ENCODE data around the gene TMEM201. TPM values are rescaled to one million over a fixed set of nuclear protein-coding genes. Genes with fewer than 3 reads are reported as not detected.

TMEM201 gene
- total and polyA plus RNA-seq, 2 of the 13 experiments (the other 11 are each of a cell fraction or from before 2014, with no cell fraction given), result 1.5 to 8.2 TPM

DNA sequence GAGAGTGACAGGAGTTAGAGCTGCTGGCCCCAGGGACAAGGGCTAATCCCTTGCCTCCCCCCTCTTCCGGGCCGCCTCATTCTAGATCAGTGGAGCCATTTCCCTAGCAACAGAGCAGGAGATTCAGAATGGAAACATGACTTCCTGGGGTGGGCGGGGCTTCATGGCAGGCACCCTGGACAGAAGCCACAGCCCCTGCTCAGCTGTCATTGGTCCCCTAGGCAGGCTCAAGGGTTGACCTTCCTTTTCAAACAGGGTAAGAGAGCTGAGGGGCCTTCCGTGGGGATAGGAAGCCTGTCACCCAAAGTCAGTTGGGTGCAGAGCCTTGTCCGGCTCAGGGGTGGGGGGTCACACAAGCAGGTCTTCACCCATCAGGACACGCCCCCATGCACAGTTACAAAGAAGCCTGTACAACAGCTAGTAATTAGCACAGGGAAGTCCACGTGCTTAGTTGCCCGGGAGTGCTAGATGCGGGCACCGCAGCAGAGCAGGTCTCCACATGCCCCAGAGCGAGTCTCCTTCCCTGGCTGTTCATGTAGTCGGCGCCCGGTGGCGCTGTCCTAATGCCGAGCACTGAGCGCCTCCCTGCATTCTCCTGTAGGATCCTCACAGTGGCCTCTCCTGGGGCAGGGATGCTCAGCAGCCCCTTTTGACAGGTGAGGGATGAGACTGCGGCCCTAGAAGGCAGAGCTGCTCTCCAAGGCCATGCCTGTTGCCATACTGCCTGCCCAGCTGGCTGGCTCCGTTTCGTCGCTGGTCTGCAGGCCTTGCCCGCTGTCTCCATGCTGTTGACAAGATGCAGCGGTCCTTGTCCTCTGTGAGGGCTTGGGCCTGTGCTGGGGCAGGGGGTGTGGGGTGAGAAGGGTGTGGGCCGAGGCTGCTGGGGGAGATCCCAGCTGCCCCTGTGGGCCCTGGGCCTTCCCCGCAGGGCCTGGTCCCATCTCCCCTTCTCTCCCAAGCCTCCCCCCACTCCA lies 5.1 kb downstream of the TMEM201 start:
- 83% methylated on average over 5 of the region's 25 CpGs for WGBS (ENCODE audit: low lambda C conversion rate)
- no peaks in the 10 kb centered on the region for H3K27me3 ChIP-seq (ENCODE audit: control insufficient read depth in 1 of 2, insufficient read depth in 2 of 2, low read length in 2 of 2)
- BruUV-seq (replicated peaks), result no TSS peak
- peak overlapping the region; percentile 24; the same call in 1 of the 2 replicates for H3K9ac ChIP-seq (ENCODE audit: insufficient read depth, low read depth, low read length)
- peak; percentile 56 for FAIRE-seq
- peak overlapping the region; percentile 62 for H3K4me2 ChIP-seq (ENCODE audit: low read depth, low read length)
- H3K79me2 ChIP-seq (ENCODE audit: insufficient read depth, low read length), result peaks cover 59% of the 10 kb centered on the region
- H3K27ac ChIP-seq (ENCODE audit: extremely low read length, insufficient read depth, low read length), result peak overlapping the region; percentile 63
- in situ Hi-C loops (cut with HindIII; ENCODE audit: extremely low pct_ligation_motif_present, low pct_unique_long_range_greater_than_20kb) (no loop called here), intact Hi-C loops (cut with micrococcal nuclease; ENCODE audit: unreplicated experiment) (no loop called here)
- H3K4me1 ChIP-seq (ENCODE audit: insufficient read depth, low read length), result peaks cover 50% of the 10 kb centered on the region
- POLR2A ChIA-PET, result interaction anchor here (1.2 kb wide), 1 partner anchor 60 kb away, joined by 3 read pairs; no protein-coding TSS in a partner anchor
- CTCF ChIA-PET (ENCODE audit: low intra/inter-chr PET ratio, low total read pairs), result no interaction called here
- peaks cover 27% of the 10 kb centered on the region for H4K20me1 ChIP-seq (ENCODE audit: insufficient read depth, low read length)
- ATAC-seq, result peak; percentile 74
- no peak overlapping the region for H2AFZ ChIP-seq (ENCODE audit: low read length)
- peaks cover 8 to 24% of the 10 kb centered on the region in 2 experiments; a peak in 4 of 5 replicates for H3K36me3 ChIP-seq (replicated peaks in 1 of 2; ENCODE audit: control insufficient read depth in 1 of 2, insufficient read depth in 2 of 2, low read length in 2 of 2)
- 0 out of 6 replicates have a peak overlapping the region, but pooled peaks of 1 of the 3 experiments have one; percentile 39 for H3K4me3 ChIP-seq (replicated peaks in 1 of 3; ENCODE audit: insufficient read depth in 1 of 3, low read depth in 2 of 3, low read length in 3 of 3)
- H3K9me3 ChIP-seq (ENCODE audit: low read length), result no peaks in the 10 kb centered on the region
- DNase-seq (ENCODE audit: low spot score), result peak; percentile 91
- TF ChIP-seq KLF12 (CRISPR knock-in tag; IDR thresholded peaks at IDR 0.05; ENCODE audit: borderline replicate concordance) (no peak), ZBTB1 (CRISPR knock-in tag; IDR thresholded peaks at IDR 0.05; ENCODE audit: borderline replicate concordance) (no peak), HCFC1 (IDR thresholded peaks at IDR 0.05; ENCODE audit: low read depth, low read length) (no peak), ZNF10 (CRISPR knock-in tag; IDR thresholded peaks at IDR 0.05; ENCODE audit: borderline replicate concordance, low read depth) (no peak), ZNF720 (CRISPR knock-in tag; IDR thresholded peaks at IDR 0.05) (no peak), ZNF775 (CRISPR knock-in tag; IDR thresholded peaks at IDR 0.05; ENCODE audit: borderline replicate concordance) (no peak), ZNF225 (CRISPR knock-in tag; IDR thresholded peaks at IDR 0.05) (0 out of 2 replicates have a peak, but pooled peaks have one; percentile 3), PHF20 (CRISPR knock-in tag; IDR thresholded peaks at IDR 0.05) (no peak), ZNF776 (CRISPR knock-in tag; IDR thresholded peaks at IDR 0.05) (no peak), RAD21 (CRISPR knock-in tag; IDR thresholded peaks at IDR 0.05) (no peak), NFATC3 (CRISPR knock-in tag; IDR thresholded peaks at IDR 0.05) (no peak)
- TF ChIP-seq, protein P1, sequence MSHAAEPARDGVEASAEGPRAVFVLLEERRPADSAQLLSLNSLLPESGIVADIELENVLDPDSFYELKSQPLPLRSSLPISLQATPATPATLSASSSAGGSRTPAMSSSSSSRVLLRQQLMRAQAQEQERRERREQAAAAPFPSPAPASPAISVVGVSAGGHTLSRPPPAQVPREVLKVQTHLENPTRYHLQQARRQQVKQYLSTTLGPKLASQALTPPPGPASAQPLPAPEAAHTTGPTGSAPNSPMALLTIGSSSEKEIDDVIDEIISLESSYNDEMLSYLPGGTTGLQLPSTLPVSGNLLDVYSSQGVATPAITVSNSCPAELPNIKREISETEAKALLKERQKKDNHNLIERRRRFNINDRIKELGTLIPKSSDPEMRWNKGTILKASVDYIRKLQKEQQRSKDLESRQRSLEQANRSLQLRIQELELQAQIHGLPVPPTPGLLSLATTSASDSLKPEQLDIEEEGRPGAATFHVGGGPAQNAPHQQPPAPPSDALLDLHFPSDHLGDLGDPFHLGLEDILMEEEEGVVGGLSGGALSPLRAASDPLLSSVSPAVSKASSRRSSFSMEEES (CRISPR knock-in tag; IDR thresholded peaks at IDR 0.05), result no peak
- TF ChIP-seq, protein P2, sequence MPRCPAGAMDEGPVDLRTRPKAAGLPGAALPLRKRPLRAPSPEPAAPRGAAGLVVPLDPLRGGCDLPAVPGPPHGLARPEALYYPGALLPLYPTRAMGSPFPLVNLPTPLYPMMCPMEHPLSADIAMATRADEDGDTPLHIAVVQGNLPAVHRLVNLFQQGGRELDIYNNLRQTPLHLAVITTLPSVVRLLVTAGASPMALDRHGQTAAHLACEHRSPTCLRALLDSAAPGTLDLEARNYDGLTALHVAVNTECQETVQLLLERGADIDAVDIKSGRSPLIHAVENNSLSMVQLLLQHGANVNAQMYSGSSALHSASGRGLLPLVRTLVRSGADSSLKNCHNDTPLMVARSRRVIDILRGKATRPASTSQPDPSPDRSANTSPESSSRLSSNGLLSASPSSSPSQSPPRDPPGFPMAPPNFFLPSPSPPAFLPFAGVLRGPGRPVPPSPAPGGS (CRISPR knock-in tag; IDR thresholded peaks at IDR 0.05), result no peak
- TF ChIP-seq, protein P3, sequence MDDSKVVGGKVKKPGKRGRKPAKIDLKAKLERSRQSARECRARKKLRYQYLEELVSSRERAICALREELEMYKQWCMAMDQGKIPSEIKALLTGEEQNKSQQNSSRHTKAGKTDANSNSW (CRISPR knock-in tag; IDR thresholded peaks at IDR 0.05; ENCODE audit: borderline replicate concordance), result no peak
- TF ChIP-seq, protein P4, sequence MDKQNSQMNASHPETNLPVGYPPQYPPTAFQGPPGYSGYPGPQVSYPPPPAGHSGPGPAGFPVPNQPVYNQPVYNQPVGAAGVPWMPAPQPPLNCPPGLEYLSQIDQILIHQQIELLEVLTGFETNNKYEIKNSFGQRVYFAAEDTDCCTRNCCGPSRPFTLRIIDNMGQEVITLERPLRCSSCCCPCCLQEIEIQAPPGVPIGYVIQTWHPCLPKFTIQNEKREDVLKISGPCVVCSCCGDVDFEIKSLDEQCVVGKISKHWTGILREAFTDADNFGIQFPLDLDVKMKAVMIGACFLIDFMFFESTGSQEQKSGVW (CRISPR knock-in tag; IDR thresholded peaks at IDR 0.05; ENCODE audit: borderline replicate concordance), result no peak
- TF ChIP-seq, protein P5, sequence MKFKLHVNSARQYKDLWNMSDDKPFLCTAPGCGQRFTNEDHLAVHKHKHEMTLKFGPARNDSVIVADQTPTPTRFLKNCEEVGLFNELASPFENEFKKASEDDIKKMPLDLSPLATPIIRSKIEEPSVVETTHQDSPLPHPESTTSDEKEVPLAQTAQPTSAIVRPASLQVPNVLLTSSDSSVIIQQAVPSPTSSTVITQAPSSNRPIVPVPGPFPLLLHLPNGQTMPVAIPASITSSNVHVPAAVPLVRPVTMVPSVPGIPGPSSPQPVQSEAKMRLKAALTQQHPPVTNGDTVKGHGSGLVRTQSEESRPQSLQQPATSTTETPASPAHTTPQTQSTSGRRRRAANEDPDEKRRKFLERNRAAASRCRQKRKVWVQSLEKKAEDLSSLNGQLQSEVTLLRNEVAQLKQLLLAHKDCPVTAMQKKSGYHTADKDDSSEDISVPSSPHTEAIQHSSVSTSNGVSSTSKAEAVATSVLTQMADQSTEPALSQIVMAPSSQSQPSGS (CRISPR knock-in tag; IDR thresholded peaks at IDR 0.05), result no peak
